Esophagus squamous epithelium (tissue), 4 donors: Measurements from ENCODE around the gene ABCD2.

Experiments used
- CTCF ChIP-seq, 6 experiments: fragments of 450-650 bp in 4 of 6; fragments of 200-600 bp in 2 of 6; sonication (generic) in 2 of 6; IDR thresholded peaks; one replicate each; pipeline ENCODE4 v1.5.1; 2016 to 2019; ENCODE audit warnings: antibody characterized with exemption in 6 of 6, mild to moderate bottlenecking in 4 of 6, moderate library complexity in 4 of 6
- POLR2A ChIP-seq, 4 donors: fragments of 450-650 bp; IDR thresholded peaks; one replicate each; pipeline ENCODE4 v1.6.1; 2017; ENCODE audit warnings: antibody characterized with exemption in 4 of 4, mild to moderate bottlenecking in 4 of 4, moderate library complexity in 3 of 4

GRCh38 chr12:39538679-39539104 lies 80.9 kb downstream of the ABCD2 start:
- no peak for TF ChIP-seq CTCF (IDR thresholded peaks at IDR 0.05)
- no peak for TF ChIP-seq POLR2A (IDR thresholded peaks at IDR 0.05)
